NCI-H146 treated with DMSO at 0.1 percent for 48 hours (cell line): Measurements from ENCODE around the gene PTPRT.

Experiments
- DNase-seq: peaks from one replicate; lab custom pipeline; 2025; ENCODE audit not compliant: unreplicated experiment; lab: John Stamatoyannopoulos, UW

PTPRT gene

DNA sequence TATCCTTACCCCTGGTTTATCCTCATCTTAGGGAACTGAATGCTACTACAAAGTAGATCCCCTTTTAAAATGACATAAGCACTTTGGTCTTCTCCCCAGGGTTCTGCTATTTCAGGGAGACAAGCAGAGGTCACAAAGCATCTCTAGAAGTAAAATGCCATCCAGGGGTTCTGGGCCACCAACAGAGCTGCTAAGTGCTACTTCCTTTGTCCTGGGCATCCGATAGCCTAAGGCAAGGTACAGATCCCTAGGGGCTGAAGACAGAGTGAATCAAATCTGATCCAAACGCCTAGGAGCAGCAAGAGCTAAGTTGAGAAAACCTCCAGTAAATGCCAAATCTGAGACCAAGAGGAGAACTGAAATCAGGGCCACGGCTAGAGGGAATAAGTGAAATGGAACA lies 161.2 kb downstream of the PTPRT start:
- no peak for DNase-seq

DNA sequence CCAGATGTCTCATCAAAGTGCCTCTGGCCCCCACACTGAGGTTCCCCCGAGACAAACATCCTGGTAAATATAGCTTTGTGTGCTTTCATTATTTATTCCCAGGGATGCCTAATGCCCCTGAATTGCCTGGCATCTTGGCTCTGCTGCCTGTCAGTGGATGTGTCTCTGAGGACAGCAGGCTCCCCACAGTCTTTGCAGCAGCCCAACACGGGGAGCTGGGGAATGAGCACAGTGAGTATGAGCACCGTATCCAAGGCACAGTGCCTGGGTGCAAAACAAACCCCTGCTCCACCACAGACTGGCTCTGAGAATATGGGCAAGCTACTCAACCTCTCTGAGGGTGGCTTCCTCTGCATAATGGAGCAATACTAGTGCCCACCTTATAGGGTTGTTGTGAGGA lies 165.9 kb downstream of the PTPRT start:
- no peak for DNase-seq

DNA sequence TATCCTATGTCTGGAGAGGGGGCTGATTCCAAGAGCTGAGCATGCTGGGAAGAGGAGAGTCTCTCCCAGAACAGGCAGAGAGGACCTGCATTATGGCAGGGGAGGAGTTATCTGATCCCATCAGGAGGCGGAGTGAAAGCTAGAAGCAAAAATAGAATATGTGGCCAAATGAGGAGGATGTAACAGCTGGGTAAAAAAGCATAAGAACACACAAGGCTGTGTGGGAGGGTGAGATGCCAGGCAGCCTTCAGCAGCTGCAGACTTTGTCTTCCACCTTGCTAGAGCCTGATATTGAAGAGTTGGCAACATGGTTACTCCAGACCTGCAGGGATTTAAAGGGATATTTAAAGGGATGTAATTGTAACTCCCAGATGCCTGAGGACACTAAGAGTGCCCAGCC lies 167.1 kb downstream of the PTPRT start:
- DNase-seq, result no peak

DNA sequence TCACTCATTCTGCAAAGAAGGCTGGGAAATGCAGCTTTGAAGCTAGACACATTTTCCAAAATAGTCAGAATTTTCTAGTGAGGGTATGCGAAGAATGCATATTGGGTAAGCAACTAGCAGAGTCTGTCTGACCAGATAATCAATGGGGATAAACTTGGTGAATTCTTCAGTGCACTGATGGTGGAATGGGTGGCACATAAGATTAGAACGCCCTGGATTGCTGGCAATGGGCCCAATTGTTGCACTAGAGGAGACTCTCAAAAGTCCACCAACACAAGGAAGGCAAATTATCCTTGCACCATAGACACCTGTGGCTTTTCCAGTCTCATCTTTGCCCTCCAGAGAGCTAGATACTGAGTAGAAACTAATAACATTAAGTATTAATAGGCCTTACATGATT lies 167.6 kb downstream of the PTPRT start:
- DNase-seq, result no peak

DNA sequence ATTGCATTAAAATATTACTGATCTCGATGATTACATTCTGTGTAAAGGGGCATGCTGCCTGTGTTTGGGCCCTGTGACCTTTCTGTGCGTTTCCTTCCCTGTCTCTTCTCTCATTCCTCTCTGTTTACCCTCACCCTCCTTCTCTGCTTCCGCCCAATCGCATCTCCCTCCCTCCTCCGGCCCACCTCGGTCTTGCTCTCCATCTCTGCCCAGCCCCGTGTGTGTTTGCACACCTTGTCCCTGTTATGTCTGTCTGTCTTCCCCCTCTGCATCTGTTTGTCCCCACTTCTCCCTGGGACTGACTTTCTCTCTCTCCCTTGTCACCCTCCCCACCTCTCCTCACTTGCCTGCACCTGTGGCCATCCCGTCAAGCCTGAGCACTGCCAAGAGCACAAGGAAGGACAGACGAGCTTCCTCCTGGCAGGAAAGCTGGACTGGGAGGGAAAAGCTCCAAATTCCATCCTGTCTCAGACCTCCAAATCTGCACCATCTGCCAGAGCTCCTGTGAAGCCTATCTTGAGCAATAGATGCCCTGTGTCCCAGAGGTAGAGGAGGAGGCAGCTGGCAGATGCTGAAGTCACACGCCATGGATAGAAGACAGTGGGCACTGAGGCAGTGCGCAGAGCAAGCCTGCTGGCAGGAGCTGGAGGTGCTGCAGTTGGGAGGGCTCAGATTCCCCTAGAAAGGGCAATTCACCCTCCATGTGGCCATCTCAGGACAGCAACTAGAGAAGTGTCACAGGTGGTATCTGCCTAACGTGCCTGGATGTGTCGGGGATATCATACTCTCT lies 172.3 kb downstream of the PTPRT start:
- DNase-seq, result no peak

DNA sequence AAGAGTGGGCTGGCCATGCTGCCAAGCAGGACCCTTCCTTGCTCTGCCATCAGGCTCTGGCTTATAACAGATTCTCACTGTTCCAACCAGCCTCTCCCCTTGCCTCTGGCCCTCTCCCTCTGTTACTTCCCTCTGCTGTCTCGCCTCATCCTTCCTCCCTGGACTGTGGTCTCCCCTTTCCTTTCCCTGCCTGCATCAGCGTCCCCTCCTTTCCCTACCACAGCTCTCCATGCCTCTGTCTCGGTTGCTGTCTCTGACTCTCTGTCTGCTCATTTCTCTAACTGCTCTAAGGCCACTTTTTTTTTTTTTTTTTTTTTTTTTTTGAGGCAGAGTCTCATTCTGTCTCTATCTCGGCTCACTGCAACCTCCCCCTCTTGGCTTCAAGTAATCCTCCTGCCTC lies 173.4 kb downstream of the PTPRT start:
- no peak for DNase-seq

DNA sequence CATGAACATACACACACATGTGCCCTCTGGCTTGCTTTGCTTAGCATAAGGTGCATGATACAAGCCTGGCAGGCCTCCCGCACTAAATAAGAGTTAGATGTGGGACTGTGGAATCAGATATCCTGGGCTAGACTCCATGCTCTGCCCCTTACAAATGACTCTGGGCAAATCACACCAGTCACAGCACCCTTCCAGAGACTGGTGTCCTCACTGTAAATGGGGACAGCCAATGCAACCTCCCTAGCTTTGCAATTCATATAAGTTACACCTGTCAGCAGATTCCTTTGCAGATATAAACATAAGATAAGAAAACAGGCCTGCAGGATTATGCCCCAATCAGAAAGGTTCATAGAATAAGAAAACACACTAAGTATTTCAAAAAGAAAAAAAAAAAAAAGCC lies 174.1 kb downstream of the PTPRT start:
- DNase-seq, result no peak

DNA sequence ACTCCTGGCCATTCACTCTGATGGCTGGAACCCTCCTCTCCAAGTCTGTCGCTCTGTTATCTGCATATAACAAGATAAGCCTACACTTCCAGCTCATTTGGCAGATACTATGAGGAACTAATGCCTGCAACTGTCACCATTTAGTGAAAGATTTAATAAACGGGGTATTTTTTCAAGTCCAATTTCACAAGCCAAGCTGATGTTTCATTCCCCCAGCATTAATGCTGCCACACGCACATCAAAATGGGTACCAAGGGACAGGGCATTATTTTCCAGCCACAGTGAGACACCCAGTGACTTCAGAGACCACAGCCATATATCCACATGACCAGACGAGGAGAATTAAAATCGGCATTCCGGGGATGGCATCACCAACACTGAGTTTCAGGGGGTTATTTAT lies 175.5 kb downstream of the PTPRT start:
- no peak for DNase-seq

DNA sequence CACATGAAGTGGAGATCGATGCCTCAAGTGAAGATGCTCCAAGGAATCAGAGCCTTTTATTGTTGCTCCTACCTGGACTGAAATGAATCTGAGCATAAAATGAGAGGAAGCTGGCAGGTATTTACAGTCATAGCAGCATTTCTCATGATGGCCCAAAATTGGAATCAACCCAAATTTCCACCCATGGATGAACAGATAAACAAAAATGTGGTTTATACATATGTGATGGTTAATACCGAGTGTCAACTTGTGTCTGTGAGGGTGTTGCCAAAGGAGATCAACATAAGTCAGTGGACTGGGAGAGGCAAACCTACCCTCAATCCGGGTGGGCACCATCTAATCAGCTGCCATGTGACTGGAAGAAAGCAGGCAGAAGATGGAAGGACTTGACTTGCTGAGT lies 178.2 kb downstream of the PTPRT start:
- DNase-seq, result no peak

DNA sequence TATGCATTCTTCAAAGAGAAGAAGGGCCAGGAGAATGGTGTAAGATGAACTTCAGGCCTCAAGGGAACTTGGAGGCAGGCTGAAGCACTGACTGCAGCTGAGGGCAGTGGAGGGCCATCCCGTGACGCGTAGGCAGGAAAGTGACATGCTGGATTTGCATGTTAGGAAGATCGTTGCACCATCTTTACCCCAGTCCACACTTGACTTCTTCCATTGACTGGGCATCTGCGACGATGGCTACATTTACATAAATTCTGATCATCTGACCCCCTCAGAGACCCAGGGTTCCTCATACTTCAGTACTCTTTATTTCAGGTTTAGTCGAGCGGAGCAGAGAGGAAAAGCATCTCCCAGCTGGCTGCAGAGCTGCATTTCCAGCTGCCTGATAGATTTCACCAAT lies 180.2 kb downstream of the PTPRT start:
- no peak for DNase-seq

DNA sequence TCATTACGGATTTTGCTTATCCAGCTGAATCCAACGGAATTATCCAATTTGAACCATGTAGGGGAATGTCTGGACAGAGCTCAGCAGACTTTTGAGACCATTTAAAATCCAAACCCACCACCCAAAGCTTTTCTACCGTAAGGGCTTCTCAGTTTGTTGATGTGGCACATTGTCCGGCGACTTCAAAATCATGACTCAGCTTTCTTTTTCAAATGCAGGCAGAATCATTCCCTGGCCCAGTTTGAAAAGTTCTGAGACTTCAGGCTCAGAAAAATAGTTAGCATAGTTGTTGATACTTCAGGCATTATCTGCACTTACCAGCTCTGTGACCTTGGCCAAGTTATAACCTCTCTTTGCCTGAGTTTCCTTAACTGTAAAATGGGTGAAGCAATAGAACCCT lies 182.2 kb downstream of the PTPRT start:
- DNase-seq, result no peak

DNA sequence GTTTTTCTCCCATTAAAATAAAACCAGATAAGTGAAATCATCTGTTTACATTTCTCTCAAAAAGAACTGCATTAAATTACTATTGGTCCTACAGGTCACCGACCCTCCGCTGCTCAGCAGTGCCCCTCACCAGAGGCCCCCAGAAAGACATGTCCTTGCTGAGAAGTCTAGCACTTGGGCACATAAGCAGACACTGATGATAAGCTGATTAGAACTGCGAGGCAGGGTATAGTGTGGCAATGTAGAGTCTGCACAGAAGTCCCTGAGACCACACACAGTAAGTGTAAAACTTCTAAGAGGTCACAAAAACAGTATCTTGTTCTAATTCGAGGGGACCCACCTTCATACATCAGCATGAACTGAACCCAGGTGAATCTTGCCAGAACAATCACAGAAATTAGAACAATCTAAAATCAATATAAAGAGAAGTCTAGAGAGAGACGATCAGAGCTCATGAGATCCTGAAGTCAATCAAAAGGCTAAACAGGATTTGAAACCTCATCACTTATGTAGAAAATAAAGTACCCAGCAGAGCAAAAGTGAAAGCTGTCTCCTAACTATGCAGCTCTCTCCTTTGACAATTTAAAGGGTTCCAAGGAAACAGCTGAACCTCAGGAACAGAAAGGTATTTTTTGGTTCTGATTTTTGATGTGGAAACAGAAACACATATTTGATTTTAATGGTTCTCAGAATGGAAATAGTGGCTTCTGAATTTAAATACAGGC lies 182.9 kb downstream of the PTPRT start:
- no peak for DNase-seq

DNA sequence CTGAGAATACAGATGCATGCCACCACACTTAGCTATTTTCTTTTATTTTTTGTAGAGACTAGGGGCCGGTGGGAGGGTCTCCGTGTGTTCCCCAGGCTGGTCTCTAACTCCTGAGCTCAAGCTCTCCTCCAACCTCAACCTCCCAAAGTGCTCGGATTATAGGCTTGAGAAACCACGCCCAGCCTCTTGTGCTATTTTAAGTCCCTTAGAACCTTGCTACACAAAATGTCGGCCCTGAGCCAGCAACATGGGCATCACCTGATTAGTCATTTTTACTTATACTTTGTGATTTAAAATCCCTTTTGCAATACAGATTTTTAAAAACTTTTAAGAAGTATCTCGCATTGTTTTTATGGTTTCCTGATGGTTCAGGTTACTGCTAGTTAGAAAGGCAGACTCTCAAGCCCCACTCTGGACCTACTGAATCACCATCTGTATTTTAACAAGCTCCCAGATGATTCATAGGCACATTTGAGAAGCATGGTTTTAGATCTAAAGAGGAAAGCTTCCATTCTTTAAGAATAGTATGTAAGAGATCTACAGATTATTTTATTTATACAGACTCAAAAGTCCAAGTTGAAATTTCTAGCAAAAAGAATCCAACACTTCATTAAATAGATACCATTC lies 186.3 kb downstream of the PTPRT start:
- no peak for DNase-seq

DNA sequence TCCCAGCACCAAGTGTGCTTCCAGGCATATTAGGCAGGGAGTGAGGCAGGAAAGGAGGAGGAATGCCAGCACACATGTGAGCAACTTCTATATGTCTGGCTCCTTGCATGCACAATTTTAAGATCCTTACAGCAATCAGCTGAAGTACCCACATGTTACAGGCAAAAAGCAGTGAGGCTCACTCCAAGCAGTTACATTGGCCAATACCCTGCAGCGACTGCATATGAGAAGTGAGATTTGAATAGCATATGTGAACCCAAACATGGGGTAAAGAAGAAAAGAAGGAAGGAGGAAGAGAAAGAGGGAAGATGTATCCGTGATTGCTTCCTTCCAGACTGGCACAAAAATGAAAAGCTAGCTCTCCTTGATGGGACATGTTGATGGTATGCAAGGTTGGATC lies 193.6 kb downstream of the PTPRT start:
- DNase-seq, result no peak

DNA sequence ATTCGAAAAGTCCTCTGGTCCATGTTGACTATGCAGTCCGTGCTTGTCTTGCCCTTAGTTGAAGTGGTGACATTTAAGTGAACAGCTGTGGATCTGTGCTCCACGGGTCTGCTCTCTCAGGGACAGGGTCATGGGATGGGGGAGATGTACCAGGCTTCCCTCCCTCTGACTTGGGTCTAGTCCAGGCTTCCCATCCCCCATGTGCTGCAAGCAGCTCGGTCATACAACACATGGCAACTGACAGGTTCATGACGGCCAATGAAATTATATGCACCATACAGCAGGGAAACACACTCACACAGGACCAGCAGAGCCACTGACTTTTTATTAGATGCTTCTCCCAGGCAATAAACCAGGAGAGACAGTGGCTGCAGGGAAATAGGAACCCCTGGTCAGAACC lies 201.4 kb downstream of the PTPRT start:
- DNase-seq, result no peak

DNA sequence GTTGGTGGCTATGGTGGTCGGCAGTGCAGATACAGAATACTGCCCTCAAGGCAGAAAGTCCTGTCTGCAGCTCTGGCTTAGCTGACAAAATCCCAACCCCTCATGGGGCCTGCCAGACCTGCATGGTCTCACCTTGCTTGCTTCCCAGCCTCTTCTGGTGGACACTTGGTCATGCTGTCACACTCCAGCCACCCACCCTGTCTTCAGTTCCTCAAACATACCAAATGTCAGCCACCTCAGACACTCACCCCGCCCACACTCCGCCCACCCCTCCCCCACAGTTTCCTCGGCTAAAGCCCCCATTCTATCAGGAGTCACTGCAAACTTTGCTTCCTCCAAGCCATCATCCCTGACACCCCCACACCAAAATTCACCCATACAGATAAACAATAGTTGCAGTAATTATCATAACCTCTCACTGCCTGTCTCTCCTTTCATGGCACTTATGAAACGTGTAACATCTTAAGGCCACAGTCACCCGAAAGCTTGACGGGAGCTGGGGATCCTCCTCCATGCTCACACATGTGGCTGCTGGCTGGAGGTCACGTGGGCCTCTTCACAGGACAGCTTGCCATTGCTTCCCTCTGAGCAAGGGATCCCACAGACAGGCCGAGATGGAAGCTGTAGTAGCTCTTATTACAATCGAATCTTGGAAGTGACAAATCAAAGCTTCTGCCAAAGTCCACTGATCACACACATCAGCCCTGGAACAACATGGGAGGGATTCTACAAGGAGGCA lies 202.2 kb downstream of the PTPRT start:
- DNase-seq, result no peak

DNA sequence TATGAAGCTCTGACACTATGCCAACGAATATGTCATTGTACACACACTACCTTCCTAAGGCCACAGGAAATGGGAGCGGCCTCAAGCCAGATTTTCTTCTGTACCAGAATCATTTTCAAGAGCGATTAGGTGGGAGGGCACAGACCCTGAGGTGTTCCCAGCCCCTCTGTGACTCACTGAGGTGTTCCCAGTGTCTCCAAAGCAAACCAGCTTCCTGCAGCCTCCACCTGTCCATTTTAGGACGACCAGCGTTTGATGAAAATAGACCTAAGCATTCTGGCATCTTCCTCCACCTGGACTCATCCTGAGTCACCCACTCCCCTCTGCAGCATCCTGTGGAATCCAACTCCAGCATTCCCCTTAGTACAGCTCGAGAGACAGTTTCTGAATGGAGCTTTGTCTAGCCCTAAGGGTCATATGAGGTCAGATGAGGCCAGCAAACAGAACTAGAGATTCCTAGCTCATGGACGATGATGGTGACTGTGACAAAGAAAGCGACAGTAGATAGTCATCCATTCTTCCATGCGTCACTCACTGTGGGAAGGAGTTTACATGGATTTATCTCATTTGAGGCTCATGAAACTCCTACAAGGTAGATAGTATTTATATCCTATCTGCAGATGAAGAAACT lies 203.4 kb downstream of the PTPRT start:
- DNase-seq, result no peak

DNA sequence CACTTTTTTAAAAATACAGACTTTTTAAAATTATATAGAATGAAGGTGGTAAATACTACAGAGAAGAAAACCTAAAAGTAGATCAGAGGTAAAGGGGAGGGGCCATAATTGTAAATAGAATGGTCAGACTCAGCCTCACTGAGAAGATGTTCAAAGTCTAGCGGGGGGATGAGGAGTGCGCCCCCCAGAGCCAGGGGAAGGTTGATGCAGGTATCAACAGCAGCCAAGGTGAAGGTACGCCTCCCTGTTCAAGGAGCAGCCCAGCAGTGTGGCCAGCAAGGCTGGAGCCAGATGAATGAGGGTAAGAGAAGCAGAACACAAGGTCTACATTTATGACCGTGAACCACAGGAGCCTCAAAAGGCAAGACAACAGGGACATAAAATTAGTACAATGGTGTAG lies 204.1 kb downstream of the PTPRT start:
- DNase-seq, result no peak

DNA sequence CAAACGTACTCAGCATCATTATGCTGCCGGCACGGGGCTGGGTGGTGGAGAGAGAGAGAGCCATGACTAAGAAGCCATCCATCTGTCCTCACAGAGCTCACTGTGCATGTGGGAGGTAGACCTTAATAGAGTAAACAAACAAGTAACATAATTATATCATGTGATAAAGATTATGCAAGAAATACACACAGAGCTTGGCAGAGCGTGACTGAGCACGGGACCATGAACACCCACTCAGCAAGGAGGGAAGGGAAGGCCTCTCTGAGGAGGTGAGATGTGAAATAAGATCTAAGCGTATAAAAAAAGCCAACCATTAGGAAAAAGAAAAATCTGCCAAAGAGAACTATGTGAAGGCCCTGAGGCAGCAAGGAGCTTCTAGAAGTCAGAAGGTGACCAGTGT lies 207.5 kb downstream of the PTPRT start:
- no peak for DNase-seq

DNA sequence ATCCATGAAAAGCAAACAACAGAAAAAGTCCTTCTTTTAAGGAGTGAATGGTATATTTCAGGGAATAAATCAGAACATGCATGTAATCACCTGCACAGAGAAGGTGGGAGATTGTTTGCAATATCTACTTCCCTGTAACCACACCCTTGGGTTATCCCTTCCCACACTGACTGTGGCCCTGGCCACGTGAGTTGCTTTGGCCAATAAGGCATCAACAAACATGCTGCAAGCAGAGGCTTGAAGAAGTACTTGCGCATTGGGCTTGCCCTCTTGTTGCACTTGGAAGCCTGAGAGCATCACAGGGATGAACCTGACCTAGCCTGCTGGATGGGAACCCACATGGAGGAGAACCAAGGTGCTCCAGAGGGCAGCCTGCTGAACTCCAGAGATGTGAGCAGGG lies 208.5 kb downstream of the PTPRT start:
- no peak for DNase-seq

DNA sequence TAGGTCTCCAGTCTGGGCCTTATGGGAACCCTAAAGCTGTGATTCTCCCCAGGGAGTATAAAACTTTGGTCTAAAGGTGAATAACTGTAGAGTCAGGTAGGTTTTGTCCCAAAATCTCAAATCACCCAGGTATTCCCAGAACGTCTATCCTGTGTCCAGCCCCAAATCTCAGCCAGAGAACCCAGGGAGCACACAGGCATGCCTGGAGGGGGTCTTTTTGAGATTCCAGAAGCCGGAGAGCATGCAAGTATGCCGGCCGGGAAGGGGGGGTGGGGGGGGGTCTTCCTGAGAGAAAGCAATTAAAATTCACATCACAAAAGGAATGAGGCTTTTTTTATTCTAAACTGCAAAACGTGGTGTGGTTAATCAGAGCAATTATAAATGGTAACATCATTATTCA lies 210.0 kb downstream of the PTPRT start:
- DNase-seq, result no peak
